SK-N-SH (cell line): ENCODE results near the gene NCKAP5.

ENCODE experiments used
- CHD2 ChIP-seq: fragments of 150-350 bp; IDR thresholded peaks from 2 replicates; pipeline ENCODE4 v1.6.1; 2018; ENCODE audit warnings: low read length; ENCODE audit not compliant: partially characterized antibody
- CTCF ChIP-seq: fragments of 200-600 bp; sonication (generic); IDR thresholded peaks from 2 replicates; pipeline ENCODE4 v1.6.1; 2017; ENCODE audit warnings: antibody characterized with exemption, mild to moderate bottlenecking, moderate library complexity
- GABPA ChIP-seq: IDR thresholded peaks from 2 replicates; pipeline ENCODE4 v1.4.0; 2012; ENCODE audit warnings: low read depth, mild to moderate bottlenecking
- MAX ChIP-seq: IDR thresholded peaks from 2 replicates; pipeline ENCODE4 v1.4.0; 2012; ENCODE audit warnings: low read depth
- POLR2AphosphoS5 ChIP-seq: IDR thresholded peaks from 2 replicates; pipeline ENCODE4 v1.6.1; 2012; ENCODE audit warnings: low read depth, low read length
- RAD21 ChIP-seq: IDR thresholded peaks from 2 replicates; pipeline ENCODE4 v1.6.1; 2012; ENCODE audit warnings: mild to moderate bottlenecking, low read length
- REST ChIP-seq: IDR thresholded peaks from 2 replicates; pipeline ENCODE4 v1.6.1; 2012; ENCODE audit warnings: mild to moderate bottlenecking, low read depth, low read length, moderate library complexity
- SIN3A ChIP-seq: IDR thresholded peaks from 2 replicates; pipeline ENCODE4 v1.6.1; 2012; ENCODE audit warnings: low read depth, mild to moderate bottlenecking, low read length, moderate library complexity, borderline replicate concordance
- TAF1 ChIP-seq: IDR thresholded peaks from 2 replicates; pipeline ENCODE4 v1.6.1; 2012; ENCODE audit warnings: low read depth, mild to moderate bottlenecking, low read length, moderate library complexity, borderline replicate concordance
- USF2 ChIP-seq: fragments of 150-350 bp; IDR thresholded peaks from 2 replicates; pipeline ENCODE4 v1.6.1; 2017; ENCODE audit warnings: antibody characterized with exemption, low read length, low read depth, borderline replicate concordance
- YY1 ChIP-seq: IDR thresholded peaks from 2 replicates; pipeline ENCODE4 v1.4.0; 2012; ENCODE audit warnings: low read depth, mild to moderate bottlenecking

- TF ChIP-seq CTCF (no peak), GABPA (no peak), TAF1 (no peak), MAX (no peak), SIN3A (no peak), YY1 (no peak), RAD21 (no peak), REST (no peak), POLR2AphosphoS5 (no peak), USF2 (no peak), CHD2 (no peak)
Measured at GRCh38 chr2:133525090-133525489, 43.2 kb downstream of the NCKAP5 start.
